AG09319 (cell line): ENCODE results near the gene LYST.
A peak's percentile ranks its signal among the peaks of the same experiment; 100 is the strongest.
"Not testable (repeated sequence)": the region's sequence is repeated elsewhere in the genome, so short reads cannot be mapped to it uniquely, and the experiment has no call there.

ENCODE experiments used
- DNase-seq: peaks from one replicate; pipeline ENCODE4 v3.0.0-alpha.2; 2010; ENCODE audit warnings: low read depth; ENCODE audit errors: extremely low read depth
- TF ChIP-seq, protein P1 (sequence below): IDR thresholded peaks from 2 replicates; pipeline ENCODE4 v1.5.1; 2011; ENCODE audit warnings: low read depth, mild to moderate bottlenecking, inconsistent platforms, low read length, moderate library complexity

LYST gene

DNA sequence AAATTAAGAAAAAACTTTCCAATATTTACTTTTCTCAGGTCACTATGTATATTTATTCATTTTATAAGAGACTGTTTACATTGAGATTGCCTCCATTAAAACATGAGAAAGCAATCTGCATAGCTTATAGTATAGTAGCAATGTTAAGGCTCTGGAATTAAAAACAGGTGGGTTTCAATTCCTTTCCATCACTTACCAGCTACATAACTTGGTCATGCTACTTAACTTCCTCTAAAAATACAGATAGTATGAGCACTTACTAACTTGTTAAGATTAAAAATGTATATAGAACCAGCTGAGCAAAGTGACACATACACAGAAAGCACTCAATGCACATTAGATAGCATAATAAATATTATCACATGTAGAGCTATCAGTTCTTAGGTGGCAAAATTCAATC, 76.6 kb downstream of the LYST start:
- TF ChIP-seq, protein P1, sequence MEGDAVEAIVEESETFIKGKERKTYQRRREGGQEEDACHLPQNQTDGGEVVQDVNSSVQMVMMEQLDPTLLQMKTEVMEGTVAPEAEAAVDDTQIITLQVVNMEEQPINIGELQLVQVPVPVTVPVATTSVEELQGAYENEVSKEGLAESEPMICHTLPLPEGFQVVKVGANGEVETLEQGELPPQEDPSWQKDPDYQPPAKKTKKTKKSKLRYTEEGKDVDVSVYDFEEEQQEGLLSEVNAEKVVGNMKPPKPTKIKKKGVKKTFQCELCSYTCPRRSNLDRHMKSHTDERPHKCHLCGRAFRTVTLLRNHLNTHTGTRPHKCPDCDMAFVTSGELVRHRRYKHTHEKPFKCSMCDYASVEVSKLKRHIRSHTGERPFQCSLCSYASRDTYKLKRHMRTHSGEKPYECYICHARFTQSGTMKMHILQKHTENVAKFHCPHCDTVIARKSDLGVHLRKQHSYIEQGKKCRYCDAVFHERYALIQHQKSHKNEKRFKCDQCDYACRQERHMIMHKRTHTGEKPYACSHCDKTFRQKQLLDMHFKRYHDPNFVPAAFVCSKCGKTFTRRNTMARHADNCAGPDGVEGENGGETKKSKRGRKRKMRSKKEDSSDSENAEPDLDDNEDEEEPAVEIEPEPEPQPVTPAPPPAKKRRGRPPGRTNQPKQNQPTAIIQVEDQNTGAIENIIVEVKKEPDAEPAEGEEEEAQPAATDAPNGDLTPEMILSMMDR = no peak

DNA sequence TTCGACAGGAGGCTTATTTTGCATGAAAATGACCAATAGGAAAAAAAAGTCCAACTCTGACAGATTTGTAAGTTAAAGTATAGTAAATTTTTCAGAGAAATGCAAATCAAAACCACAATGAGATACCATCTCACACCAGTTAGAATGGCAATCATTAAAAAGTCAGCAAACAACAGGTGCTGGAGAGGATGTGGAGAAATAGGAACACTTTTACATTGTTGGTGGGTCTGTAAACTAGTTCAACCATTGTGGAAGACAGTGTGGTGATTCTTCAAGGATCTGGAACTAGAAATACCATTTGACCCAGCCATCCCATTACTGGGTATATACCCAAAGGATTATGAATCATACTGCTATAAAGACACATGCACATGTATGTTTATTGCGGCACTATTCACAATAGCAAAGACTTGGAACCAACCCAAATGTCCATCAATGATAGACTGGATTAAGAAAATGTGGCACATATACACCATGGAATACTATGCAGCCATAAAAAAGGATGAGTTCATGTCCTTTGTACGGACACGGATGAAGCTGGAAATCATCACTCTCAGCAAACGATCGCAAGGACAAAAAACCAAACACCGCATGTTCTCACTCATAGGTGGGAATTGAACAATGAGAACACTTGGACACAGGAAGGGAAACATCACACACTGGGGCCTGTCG, 80.3 kb downstream of the LYST start:
- not testable (repeated sequence) for DNase-seq

More for the DNA sequence above, 76.6 kb downstream of the LYST start:
- no peak for DNase-seq

DNA sequence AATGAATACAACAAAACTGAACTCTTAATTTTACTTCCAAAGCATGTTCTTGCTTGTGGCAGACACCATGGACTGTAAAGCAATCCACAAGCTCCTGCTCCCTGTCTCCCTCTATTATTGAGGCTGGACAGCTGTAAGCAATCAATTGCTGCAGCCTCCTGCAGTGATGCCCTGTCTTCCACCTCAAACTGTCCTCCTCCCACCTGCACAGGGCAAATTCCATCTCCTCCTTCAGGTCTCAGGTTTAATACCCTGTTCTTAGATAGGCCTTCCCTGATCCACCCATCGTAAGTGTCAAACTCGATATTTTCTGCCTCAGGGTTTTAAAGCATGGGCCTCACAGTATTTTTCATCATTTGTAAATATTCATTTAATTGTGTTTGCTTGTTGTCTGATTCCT, 81.8 kb downstream of the LYST start:
- no peak for DNase-seq
- TF ChIP-seq, protein P1 = no peak

DNA sequence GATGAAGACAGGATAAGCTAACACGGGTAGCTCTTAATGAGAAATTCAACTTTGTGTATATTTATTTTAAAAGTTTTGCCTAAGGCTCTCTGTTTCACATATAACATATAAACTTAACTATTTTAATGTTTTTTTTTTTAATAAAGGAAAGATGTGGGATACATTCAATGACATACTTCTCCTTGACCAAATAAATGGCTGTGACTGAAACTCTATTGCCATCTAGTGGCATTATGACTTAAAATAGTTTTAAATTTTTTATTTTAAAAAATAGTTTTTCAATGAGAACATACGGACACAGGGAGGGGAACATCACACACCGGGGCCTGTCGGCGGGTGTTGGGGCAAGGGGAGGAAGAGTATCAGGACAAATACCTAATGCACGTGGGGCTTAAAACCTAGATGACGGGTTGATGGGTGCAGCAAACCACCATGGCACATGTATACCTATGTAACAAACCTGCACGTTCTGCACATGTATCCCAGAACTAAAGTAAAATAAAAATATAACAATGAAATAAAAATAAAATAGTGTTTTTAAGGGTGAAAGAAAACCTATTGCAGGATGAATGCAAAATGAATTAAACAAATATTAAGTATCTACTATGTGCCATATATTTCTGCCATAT, 83.4 kb downstream of the LYST start:
- peak; percentile 18 for DNase-seq
- TF ChIP-seq, protein P1 = peak; percentile 41

DNA sequence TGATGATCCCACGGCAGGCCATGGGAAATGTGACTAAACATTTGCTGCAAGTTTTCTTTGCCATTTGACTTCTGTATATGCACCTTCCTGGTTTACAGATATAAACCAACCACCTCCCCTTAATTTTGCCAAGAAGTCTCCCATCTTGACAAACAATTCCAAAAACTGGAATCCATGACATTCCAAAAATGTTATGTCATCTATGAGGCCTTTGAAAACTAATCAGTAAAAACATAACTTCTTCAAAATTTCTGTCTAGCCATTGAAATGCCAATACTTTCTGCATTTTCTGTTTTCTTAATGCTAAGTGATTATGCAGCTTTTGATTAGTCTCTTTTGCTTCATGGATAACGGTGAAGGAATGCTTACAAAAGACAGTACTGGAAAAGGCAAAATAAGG, 84.1 kb downstream of the LYST start:
- TF ChIP-seq, protein P1 = no peak
- no peak for DNase-seq

- TF ChIP-seq, protein P1 = no peak
- DNase-seq = peak; percentile 11
These were observed 84.9 kb downstream of the LYST start for GRCh38 chr1:235781807-235782206.

- TF ChIP-seq, protein P1 = no peak
These were observed 86.9 kb downstream of the LYST start for GRCh38 chr1:235779770-235780169.

GRCh38 chr1:235776396-235776795, 90.3 kb downstream of the LYST start:
- DNase-seq = no peak
- TF ChIP-seq, protein P1 = no peak

More at GRCh38 chr1:235779770-235780169, 86.9 kb downstream of the LYST start:
- no peak for DNase-seq
